IgD-negative memory B cell (primary cell): ENCODE data around the gene ZNF716. TPM values are rescaled to one million over a fixed set of nuclear protein-coding genes. Genes with fewer than 3 reads are reported as not detected.
"Not testable (repeated sequence)": the region's sequence is repeated elsewhere in the genome, so short reads cannot be mapped to it uniquely, and the experiment has no call there.

Experiments
- H3K27ac Mint-ChIP-seq, 3 donors: one replicate each; pipeline ENCODE4 v1.8.0; 2020 to 2022; ENCODE audit warnings: mild to moderate bottlenecking in 3 of 3, mixed read lengths in 3 of 3, moderate library complexity in 1 of 3
- H3K27me3 Mint-ChIP-seq: one replicate; pipeline ENCODE4 v1.8.0; 2021; ENCODE audit warnings: mixed read lengths
- H3K36me3 Mint-ChIP-seq: one replicate; pipeline ENCODE4 v1.8.0; 2020; ENCODE audit warnings: mild to moderate bottlenecking, mixed read lengths
- H3K4me1 Mint-ChIP-seq, 3 donors: one replicate each; pipeline ENCODE4 v1.8.0; 2020 to 2022; ENCODE audit warnings: mixed read lengths in 3 of 3, mild to moderate bottlenecking in 1 of 3
- H3K4me3 Mint-ChIP-seq, 4 donors: one replicate each; pipeline ENCODE4 v1.8.0; 2020 to 2022; ENCODE audit warnings: mild to moderate bottlenecking in 4 of 4, mixed read lengths in 4 of 4, moderate library complexity in 3 of 4
- H3K9me3 Mint-ChIP-seq, 3 donors: one replicate each; pipeline ENCODE4 v1.8.0; 2020 to 2021; ENCODE audit warnings: mixed read lengths in 3 of 3, mild to moderate bottlenecking in 1 of 3
- polyA plus RNA-seq: library from polyadenylated mRNA; unstranded; fragments of 300-500 nt; fragmentation: Illumina TruSeq; gene quantifications from one replicate; pipeline ENCODE4 v1.2.3, GENCODE V29; 2021

Gene ZNF716
- polyA plus RNA-seq = not detected

DNA sequence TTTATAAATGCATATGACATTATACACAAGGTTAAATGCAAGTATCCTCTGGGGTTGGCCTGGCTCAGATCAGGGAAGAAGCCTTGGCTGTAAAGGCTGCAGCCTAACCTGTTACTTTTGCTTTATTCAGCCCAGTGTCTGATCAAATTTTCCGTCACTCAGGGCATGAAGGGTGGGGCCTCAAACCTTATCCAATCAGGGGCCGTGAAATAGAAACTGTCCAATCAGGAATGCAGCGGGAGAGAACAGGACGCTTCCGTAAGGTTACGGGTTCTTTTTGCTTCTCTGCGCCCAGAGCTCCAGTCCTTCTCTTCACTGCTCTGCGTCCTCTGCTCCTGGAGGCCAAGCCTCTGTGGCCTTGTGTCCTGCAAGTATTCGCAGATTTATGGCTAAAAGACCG, at the start of gene ZNF716:
Gene ZNF716, plus strand, starts transcription at position 274 of the 400 bp plus-strand sequence. Its CDS starts 112 bp downstream, at position 386.
- peak within 1 kb of the TSS in 1 of 4 donors; percentile 28 for H3K4me3 Mint-ChIP-seq
- H3K9me3 Mint-ChIP-seq = peaks cover under 1 to 7% (median 2%) of the 10 kb centered on the region in 3 donors
- no peak within 1 kb of the TSS for H3K27ac Mint-ChIP-seq
- no peaks in the 10 kb centered on the region for H3K27me3 Mint-ChIP-seq
- H3K4me1 Mint-ChIP-seq = no peaks in the 10 kb centered on the region
- peaks cover 1% of the 10 kb centered on the region for H3K36me3 Mint-ChIP-seq

DNA sequence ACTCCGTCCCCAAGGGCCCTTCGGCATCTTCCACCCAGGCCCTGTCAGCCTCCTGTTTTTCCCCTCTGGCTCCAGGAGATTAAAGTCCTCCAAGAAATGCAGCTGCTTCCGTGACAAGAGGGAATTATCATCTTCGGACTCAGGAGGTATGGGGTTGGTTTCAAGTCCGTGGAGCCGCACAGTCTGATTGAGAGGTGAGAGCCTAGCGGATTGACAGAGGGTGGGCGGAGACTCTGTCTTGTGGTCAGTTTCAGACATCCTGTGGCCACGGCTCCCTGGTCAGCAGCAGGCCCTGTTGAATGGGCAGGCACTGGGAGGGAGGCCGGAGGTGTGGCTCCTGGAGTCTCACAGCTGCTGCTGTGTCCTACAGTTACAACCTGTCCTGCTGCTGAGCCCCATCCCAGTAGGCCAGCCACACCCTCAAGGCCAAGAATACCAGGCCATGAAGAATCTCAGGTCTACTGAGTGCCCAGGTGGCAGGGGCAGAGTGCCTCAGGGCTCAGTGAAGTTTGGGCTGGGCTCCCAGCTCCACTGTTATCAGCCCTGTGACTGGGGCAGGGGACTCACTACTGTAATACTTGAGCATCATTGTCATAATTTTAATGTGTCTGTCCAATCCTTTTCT, 49.3 kb upstream of the ZNF716 start:
- Mint-ChIP-seq H3K4me3 (no peak overlapping the region), H3K9me3 (peaks cover 2 to 18% (median 12%) of the 10 kb centered on the region in 3 donors)

DNA sequence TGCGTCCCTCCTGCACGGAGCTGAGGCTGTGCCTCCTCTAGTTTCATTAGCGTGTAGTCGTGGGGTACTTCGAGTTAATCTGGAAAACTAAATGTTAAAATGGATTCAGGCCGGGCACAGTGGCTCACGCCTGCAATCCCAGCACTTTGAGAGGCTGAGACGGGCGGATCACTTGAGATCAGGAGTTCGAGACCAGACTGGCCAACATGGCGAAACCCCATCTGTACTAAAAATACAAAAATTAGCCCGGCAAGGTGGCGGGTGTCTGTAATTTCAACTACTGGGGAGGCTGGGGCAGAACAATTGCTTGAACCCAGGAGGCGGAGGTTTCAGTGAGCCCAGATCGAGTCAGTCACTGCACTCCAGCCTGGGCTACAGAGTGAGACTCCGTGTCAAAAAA, 46.9 kb upstream of the ZNF716 start:
- not testable (repeated sequence) for H3K27me3 Mint-ChIP-seq, H3K4me3 Mint-ChIP-seq, H3K27ac Mint-ChIP-seq, H3K36me3 Mint-ChIP-seq, H3K4me1 Mint-ChIP-seq
- H3K9me3 Mint-ChIP-seq = peaks cover 2 to 12% (median 4%) of the 10 kb centered on the region in 3 donors

More for the DNA sequence above, 49.3 kb upstream of the ZNF716 start:
- H3K4me1 Mint-ChIP-seq = no peaks in the 10 kb centered on the region
- H3K27ac Mint-ChIP-seq = no peak overlapping the region
- no peaks in the 10 kb centered on the region for H3K27me3 Mint-ChIP-seq
- peaks cover 2% of the 10 kb centered on the region for H3K36me3 Mint-ChIP-seq

DNA sequence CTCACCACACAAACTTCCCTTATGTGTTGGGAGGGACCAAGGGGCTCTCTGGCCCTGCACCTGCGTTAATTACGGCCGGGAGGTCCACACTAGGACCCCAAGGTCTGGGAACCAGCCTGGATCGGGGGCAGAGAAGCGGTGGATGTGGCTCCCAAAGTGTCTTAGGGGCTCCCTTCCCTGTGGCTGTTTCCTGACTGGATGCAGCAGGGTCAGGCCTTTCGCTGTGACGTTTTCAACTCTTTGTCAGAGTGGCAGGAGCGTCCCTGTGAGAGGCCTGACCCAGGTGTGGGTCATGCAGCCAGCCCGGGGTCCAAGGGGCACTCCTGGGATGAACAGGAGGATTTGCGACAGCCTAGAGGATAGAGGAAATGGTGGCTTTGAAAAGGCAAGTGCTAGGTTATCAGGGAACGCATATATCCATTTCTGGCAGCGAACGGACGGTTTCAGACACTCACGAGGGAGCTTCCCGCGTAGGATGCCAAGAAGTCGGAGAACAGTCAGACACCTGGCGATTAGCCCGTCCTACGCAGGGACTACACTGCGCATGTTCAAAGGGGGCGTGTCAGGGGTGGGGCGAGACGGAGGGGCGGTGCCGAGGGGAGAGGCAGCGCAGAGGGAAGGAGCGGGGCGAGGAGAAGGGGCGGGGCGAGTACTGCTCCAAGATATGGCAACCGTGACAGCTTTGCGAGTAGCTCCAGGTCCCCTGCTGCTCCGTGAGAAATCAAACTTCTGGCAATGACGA, 46.2 kb upstream of the ZNF716 start:
- H3K36me3 Mint-ChIP-seq = peaks cover 2% of the 10 kb centered on the region
- H3K27me3 Mint-ChIP-seq = no peaks in the 10 kb centered on the region
- no peak overlapping the region for H3K4me3 Mint-ChIP-seq
- no peak overlapping the region for H3K27ac Mint-ChIP-seq
- peaks cover 2 to 12% (median 4%) of the 10 kb centered on the region in 3 donors for H3K9me3 Mint-ChIP-seq
- no peaks in the 10 kb centered on the region for H3K4me1 Mint-ChIP-seq

DNA sequence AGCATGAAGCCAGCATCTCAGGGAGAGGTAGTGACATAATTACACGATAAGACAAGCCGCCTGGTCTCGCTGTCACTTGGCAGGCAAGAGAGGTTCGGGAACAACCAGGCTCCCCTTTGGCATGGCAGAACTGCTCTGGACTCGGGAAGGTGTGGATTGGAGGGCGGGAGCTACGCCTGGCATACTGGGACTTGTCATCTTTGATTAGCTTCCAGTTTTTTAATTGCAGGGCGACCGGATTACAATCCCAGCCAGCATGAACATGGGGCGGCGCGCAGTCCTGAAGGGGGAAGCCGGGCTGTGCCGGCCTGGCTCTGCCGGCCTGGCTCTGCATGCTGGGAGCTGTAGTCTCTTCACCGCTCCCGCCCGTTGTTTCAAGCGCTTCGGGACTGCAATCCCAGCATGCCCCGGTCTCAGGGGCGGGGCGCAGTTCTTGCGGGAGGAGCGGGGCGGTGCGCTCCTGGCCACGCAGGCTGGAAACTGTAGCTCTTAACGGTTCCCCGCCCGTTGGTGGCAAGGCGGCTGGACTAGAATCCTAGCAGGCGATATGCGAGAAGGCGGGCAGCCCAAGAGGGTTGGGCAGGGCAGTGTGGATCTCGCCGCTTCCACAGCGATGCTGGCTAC, 45.5 kb upstream of the ZNF716 start:
- Mint-ChIP-seq H3K27ac (no peak overlapping the region), H3K9me3 (peaks cover 2 to 12% (median 4%) of the 10 kb centered on the region in 3 donors), H3K27me3 (no peaks in the 10 kb centered on the region), H3K4me3 (no peak overlapping the region), H3K36me3 (peaks cover 2% of the 10 kb centered on the region), H3K4me1 (no peaks in the 10 kb centered on the region)

DNA sequence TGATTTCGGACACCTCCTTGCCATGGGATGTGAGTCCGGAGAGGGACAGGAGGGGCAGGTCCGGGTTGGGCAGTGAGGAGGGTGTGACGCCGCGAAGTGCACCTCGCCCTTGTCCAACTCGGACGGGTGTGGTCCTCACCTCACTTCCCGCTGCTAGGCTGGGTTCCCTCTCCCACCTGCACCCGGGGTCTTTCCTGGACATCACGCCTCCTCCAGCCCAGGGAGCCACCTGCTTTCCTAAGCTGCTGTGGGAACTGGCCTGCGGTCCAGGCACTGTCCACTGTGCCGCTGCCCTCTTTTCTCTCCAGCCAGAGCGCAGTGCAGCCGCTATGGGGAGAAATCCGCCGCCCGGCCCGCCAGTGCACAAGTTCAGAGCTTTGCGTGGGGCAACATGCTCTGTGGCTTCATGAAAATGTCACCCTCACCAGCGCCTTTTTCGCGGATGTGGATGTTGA, 45.0 kb upstream of the ZNF716 start:
- Mint-ChIP-seq H3K36me3 (peaks cover 2% of the 10 kb centered on the region), H3K27me3 (no peaks in the 10 kb centered on the region)

DNA sequence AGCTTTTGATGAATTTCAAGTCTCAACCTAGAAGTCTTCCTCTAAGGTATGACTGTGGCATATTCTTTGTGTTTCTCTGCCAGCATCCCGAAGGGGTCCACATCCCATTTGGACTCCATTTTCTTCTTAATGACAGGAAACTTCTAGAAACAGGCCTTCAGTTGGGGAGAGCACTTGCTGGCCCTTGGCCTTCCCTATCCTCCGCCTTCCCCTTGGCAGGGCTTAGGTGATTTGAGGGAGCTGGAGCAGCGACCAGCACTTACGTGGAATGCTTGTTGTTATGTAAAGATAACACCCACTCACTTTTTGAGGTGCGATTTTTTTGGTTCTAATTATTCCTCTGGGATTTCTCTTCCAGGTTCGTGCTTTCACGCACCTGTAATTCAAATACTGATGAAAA, 42.9 kb upstream of the ZNF716 start:
- Mint-ChIP-seq H3K9me3 (peaks cover 2 to 19% (median 4%) of the 10 kb centered on the region in 3 donors), H3K27ac (no peak overlapping the region), H3K36me3 (peaks cover 2% of the 10 kb centered on the region), H3K27me3 (no peaks in the 10 kb centered on the region), H3K4me1 (no peaks in the 10 kb centered on the region), H3K4me3 (no peak overlapping the region)

More for the DNA sequence above, 45.0 kb upstream of the ZNF716 start:
- Mint-ChIP-seq H3K4me3 (peak overlapping the region in 1 of 4 donors; percentile 41), H3K27ac (no peak overlapping the region), H3K9me3 (peaks cover 2 to 12% (median 4%) of the 10 kb centered on the region in 3 donors), H3K4me1 (no peaks in the 10 kb centered on the region)

DNA sequence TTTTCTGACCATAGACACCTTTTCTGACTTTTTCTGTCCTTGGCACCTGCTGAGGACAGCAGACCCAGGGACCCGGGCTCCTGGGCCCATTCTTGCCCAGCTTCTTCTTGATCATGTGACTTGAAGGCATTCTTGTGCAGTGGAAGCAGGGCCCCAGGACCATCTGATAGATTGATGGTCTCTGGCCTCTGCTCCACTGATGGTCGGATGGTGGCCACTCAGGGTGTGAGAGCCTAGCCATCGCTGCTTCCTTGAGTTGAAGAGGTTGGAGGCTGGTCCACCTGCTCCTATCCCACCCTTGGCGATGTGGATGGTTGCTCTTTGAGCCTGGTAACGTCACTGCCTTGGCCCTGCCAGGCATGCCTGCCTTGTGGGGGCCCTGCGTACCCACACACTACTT, 37.8 kb upstream of the ZNF716 start:
- no peaks in the 10 kb centered on the region for H3K36me3 Mint-ChIP-seq
- no peak overlapping the region for H3K4me3 Mint-ChIP-seq
- H3K27ac Mint-ChIP-seq = no peak overlapping the region
- H3K4me1 Mint-ChIP-seq = no peaks in the 10 kb centered on the region
- peaks cover 0 to 6% (median 0%) of the 10 kb centered on the region in 3 donors for H3K9me3 Mint-ChIP-seq
- no peaks in the 10 kb centered on the region for H3K27me3 Mint-ChIP-seq

DNA sequence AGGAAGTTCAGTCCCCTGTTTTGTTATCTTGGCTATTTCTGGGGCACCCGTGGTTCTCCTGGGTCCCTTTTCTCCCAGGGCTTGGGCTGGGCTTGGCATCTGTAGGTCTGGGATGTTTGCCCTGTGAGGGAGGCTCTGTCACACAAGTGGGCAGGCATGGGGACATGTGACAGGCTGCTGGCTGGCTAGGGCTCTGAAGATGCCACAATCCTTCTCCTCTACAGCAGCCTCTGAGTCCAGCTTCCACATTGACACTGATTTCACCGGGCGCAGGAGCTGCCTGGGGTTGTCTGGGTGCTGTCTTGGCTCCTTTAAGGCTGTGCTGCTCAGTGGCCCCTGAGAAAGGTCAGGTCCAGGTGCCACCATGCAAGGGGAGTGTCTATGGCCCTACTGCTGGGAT, 37.4 kb upstream of the ZNF716 start:
- H3K9me3 Mint-ChIP-seq = peaks cover 0 to 6% (median 0%) of the 10 kb centered on the region in 3 donors

DNA sequence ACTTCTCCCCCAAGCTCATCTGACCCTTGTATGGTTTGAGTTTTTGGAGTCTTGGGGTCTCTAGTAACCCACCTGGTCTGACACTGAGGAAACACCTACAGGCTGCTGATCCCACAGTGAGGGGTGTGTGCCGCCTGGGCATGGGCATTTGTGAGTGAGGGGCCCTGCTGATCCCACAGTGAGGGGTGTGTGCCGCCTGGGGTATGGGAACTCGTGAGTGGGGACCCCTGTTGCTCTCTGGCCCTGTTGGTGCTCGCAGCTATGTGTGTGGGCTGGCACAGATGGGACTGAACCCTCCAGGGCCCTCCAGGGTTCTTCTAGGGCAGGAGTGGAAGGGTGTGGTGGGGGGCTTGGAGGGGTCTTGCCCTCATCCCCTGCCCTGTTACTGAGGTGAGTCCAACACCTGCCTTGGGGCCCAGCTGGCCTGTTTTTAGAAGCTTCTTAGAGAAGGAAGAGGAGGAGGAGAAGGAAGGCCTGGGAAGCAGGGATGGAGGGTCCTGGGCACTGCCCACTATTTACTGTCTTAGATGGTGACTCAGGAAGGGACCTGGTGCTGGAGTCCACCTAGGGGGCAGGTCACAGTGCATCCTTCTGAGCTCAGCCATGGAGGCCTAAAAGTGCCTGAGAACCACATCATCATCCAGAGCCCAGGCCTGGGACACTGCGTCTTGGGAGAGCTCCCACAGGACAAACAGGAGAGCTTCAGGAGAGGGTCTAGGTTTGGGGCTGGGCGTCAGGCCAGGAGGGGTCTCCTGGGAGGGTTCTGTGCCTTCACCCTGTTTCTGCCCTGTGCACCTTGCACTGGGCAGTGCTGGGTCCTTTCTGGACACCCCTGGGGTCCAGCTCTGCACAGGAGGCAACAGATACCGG, 36.2 kb upstream of the ZNF716 start:
- Mint-ChIP-seq H3K4me1 (no peaks in the 10 kb centered on the region), H3K27ac (no peak overlapping the region), H3K27me3 (no peaks in the 10 kb centered on the region), H3K9me3 (peaks cover 0 to 6% (median 0%) of the 10 kb centered on the region in 3 donors), H3K4me3 (no peak overlapping the region), H3K36me3 (no peaks in the 10 kb centered on the region)

More for the DNA sequence above, 37.4 kb upstream of the ZNF716 start:
- Mint-ChIP-seq H3K4me3 (no peak overlapping the region), H3K4me1 (no peaks in the 10 kb centered on the region), H3K27ac (no peak overlapping the region), H3K27me3 (no peaks in the 10 kb centered on the region), H3K36me3 (no peaks in the 10 kb centered on the region)

DNA sequence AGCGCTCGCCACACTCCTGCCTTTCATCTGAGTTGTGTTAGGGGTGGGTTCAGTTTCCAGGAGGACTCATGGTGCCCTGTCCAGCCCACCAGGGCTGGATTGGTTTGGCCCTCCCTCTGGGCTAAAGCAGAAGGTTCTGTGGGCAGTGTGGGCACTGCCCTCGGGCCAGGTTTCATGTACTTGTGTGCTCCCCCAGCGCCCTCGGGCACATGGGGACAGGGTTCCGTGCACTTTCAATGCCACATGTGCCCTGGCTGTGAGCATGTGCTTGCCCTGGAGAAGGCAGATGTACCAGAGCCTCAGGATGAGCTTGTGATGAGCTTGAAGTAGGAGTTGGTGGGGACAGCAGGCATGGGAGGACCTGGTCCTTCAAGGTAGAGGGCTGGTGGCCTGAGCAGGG, 35.6 kb upstream of the ZNF716 start:
- Mint-ChIP-seq H3K4me3 (no peak overlapping the region), H3K27me3 (no peaks in the 10 kb centered on the region), H3K36me3 (no peaks in the 10 kb centered on the region), H3K4me1 (no peaks in the 10 kb centered on the region), H3K9me3 (peaks cover 0 to 6% (median 0%) of the 10 kb centered on the region in 3 donors), H3K27ac (no peak overlapping the region)

DNA sequence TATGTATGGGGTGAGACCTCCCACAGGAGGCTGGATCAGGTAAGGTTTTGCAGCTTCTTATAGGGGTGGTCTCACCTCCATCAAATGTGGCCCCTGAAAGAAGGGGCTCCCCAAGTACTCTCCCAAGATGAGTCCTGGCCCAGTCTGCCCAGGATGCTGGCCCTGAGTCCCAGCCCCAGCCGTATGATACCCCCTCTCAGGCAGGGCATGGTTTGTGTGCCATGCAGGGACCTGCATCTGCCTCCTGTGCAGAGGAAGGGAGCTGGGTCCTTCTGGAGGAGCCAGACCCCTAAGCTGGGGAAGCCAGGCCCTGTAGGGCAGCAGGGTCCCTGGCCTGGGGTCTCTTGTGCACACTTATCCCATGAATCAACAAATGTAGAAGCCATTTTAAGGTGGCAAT, 35.1 kb upstream of the ZNF716 start:
- Mint-ChIP-seq H3K4me3 (no peak overlapping the region), H3K4me1 (no peaks in the 10 kb centered on the region), H3K27me3 (no peaks in the 10 kb centered on the region), H3K36me3 (no peaks in the 10 kb centered on the region), H3K27ac (no peak overlapping the region), H3K9me3 (peaks cover 0 to 6% (median 0%) of the 10 kb centered on the region in 3 donors)

DNA sequence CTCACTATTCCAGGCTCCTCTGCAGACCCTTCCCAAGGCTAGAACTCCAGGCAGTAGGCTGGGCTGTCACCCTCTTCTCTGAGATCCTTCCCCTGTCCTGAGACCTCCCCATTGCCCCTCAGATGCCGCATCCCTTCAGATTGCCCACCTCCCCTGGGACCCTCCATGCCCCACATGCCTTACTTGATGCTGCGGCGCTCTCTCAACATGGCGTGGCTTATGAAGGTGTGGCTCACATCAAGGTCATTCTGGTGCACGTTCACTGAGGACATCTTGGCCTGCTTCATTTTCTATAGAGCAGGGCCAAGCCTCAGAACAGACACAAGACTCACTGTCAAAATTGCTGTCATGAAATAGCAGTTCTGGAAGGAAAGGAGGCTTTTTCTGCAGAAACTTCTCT, 34.7 kb upstream of the ZNF716 start:
- Mint-ChIP-seq H3K27ac (no peak overlapping the region), H3K9me3 (peaks cover 0 to 6% (median 0%) of the 10 kb centered on the region in 3 donors), H3K4me3 (no peak overlapping the region), H3K4me1 (no peaks in the 10 kb centered on the region), H3K36me3 (no peaks in the 10 kb centered on the region), H3K27me3 (no peaks in the 10 kb centered on the region)

DNA sequence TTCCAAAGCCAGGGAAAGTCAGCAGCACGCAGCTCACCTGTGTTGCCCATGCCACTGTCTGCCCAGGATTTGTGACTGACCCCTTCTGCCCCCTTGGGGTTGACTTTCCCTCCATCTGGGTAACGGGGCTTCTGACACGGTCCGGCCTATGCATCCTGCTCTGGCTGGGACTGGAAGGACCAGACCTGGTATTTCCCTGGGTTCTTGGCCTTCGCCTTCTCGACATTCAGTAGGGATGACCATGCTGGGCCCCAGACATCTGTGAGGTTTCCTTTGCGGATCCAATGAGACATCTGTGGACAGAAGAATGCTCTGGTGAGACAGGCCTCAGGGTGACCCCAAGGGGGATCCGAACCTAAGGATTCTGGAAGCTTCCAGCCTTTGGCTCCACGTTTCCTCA, 34.2 kb upstream of the ZNF716 start:
- Mint-ChIP-seq H3K4me1 (no peaks in the 10 kb centered on the region), H3K27ac (no peak overlapping the region), H3K9me3 (peaks cover 0 to 6% (median 0%) of the 10 kb centered on the region in 3 donors), H3K4me3 (no peak overlapping the region), H3K36me3 (no peaks in the 10 kb centered on the region), H3K27me3 (no peaks in the 10 kb centered on the region)
